Measurements from ENCODE around the gene TLE1.
"Not testable (repeated sequence)": the region's sequence is repeated elsewhere in the genome, so short reads cannot be mapped to it uniquely, and the experiment has no call there.

Gene TLE1

DNA sequence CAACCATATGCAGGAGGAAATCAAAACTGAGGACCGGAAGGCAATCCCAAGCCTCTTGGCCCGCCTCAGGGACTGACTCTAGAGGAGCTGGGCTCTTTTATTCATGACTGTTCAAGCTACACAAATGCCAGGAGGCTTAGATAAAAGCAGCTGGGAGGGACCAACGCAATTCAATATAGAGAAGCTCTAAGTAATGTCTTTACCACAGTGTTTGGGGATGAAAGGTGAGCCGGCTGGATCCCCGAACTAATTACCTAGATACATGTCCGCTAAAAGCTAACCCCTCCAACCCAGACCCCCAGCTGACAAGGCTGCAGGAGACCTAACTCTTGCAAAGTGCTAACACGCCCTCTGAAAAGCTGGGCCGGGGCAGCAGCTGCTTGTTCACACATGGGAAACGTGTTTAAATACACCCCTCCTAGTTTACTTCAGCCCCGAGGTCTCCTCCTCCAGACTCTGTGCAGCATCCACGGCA is 67.5 kb downstream of the TLE1 start:
- peak; percentile 27 for DNase-seq

DNA sequence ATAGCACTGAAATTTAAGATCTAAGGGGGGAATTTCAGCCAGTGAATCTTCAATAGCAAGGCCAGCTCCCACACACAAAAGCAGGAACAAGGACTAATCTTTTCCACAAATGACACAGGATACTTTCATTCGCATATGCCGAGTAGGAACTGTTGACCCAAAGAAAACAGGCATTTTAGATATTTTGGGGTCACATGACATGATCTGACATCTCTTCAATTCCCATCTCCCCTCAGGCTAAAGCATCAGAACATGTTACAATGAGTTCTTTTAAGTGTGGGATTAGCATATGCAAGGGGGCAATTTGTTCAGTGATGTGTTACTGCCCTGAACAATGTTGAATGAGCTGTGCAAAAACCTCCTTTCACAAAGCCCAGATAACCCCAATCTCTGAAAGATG is 68.2 kb downstream of the TLE1 start:
- no peak for DNase-seq

DNA sequence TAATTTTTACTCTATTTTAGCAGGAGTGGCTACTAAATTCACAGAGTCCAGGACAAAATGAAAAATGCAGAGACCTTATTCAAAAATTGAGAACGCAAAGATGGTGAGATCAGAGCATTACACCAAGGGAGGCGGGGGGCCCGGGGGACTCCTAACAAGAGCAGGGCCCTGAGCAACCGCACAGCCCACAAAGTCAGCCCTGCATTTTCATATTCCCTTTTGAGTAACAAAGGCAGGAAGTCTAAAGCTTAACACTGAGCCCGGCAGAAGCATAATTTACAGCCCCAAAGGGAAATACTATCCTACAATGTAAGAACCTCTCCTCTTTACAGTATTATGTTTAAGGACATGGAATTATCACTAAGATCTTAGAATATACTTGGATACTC is 69.4 kb downstream of the TLE1 start:
- DNase-seq = no peak

DNA sequence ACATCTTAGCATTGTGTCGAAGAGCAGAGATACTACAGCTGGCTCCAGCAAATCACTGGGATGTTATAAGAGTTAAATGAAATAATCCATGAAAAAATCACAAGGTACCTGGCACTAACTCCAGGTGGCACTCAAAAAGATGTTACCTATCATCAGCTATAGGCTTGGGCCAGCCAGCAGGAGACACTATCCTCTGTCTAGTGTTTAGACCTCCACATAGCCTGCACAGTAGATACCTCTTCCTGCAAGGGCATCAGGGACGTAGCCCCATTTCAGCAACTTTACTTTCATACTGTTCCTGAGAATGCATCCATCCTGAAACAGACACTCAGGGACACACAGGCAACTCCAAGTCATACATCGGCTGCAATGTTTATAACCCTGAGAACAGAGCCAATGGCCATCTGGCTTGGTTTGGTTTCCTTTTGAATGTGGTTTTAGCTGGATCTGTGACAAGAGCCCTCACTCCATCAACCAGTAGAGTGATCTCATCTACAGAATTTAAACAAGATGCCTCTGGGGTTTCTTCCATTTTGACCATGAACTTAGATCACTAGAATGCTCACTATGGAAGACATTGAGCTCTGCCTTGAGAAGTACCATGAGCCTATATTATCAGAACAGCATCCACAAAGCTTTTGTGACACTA is 69.9 kb downstream of the TLE1 start:
- no peak for DNase-seq

- DNase-seq = no peak
Measured at GRCh38 chr9:81618923-81619322, 70.4 kb downstream of the TLE1 start.

DNA sequence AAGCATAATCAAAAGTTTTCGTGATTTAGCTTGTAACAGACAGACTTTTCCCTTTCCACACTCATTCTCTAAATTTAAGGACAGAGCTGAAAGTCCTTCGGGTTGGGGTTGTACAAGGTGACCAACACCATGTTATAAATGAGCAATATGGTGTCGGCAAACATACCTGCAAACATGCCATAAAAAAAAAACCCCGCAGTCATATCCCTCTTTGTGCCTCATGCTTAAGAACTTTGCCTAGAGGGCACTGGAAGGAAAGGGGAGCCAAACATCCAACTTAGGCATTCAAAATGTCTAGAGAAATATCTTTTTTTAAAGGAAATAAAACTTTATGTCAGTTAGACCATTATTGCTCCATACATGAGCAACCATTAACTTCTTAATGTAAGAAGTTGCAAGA is 73.2 kb downstream of the TLE1 start:
- DNase-seq = no peak

- DNase-seq = no peak
Measured at GRCh38 chr9:81614335-81614734, 75.0 kb downstream of the TLE1 start.

DNA sequence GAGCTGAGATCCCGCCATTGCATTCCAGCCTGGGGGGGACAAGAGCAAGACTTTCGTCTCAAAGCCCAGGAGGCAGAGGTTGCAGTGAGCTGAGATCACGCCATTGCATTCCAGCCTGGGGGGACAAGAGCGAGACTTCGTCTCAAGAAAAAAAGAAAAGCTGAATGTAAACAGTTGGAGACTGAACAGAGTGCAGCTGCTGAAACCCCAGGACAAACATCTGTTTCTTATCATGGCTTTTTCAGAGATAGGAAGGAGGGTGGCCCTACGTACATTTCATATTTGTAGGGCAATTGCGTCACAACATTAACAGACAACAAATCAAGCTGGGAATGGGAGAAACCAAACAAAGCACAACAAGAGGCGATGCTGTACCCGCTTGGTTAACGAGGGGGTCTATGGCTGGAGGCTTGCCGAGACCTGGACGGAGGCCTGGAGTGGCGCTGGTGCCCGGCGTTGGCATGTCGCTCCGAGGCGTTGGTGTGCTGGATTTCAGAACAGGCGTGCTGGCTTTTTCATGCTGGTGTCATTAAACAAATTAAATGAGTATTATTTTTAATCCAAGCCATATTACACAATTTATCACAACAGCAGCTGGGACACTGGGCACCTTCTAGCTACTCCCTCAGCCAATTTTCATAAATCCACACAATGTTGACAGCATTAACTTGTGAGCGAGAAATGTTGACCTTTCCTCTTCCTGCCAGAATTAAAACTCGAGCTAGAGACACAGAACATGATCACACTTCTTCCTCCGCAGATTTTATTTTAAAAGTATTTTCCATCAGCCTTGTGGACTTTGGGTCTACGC is 76.1 kb downstream of the TLE1 start:
- DNase-seq = no peak

DNA sequence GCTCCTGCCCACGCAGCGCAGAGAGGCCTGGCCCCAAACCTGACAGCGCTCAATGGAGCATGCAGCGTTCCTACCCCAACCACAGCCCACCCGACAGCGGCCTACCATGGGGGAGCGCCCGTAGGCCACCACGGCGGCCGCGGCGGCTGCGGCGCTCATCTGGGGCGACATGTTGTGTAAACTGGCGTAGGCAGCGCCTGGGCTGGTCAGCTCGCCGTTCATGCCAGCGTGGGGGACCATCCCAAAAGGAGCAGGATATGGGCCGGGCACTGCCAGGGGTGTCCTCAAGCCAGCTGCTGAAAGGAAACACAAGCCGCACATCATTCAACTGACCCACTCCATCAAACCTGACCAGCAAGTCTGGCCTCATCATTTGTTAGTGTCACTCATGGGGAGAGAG is 77.7 kb downstream of the TLE1 start:
- DNase-seq = no peak

GRCh38 chr9:81610740-81611107 is 78.6 kb downstream of the TLE1 start:
- DNase-seq = no peak

- DNase-seq = no peak
Measured at GRCh38 chr9:81609782-81610739, 79.3 kb downstream of the TLE1 start.

- no peak for DNase-seq
Measured at GRCh38 chr9:81608289-81608657, 81.1 kb downstream of the TLE1 start.

GRCh38 chr9:81607593-81608288 is 81.6 kb downstream of the TLE1 start:
- DNase-seq = no peak

DNA sequence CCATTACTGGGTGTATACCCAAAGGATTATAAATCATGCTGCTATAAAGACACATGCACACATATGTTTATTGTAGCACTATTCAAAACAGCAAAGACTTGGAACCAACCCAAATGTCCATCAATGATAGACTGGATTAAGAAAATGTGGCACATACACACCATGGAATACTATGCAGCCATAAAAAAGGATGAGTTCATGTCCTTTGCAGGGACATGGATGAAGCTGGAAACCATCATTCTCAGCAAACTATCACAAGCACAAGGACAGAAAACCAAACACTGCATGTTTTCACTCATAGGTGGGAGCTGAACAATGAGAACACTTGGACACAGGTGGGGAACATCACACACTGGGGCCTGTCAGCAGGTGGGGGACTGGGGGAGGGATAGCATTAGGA is 83.1 kb downstream of the TLE1 start:
- not testable (repeated sequence) for DNase-seq

GRCh38 chr9:81605170-81605670 is 84.1 kb downstream of the TLE1 start:
- DNase-seq = no peak

DNA sequence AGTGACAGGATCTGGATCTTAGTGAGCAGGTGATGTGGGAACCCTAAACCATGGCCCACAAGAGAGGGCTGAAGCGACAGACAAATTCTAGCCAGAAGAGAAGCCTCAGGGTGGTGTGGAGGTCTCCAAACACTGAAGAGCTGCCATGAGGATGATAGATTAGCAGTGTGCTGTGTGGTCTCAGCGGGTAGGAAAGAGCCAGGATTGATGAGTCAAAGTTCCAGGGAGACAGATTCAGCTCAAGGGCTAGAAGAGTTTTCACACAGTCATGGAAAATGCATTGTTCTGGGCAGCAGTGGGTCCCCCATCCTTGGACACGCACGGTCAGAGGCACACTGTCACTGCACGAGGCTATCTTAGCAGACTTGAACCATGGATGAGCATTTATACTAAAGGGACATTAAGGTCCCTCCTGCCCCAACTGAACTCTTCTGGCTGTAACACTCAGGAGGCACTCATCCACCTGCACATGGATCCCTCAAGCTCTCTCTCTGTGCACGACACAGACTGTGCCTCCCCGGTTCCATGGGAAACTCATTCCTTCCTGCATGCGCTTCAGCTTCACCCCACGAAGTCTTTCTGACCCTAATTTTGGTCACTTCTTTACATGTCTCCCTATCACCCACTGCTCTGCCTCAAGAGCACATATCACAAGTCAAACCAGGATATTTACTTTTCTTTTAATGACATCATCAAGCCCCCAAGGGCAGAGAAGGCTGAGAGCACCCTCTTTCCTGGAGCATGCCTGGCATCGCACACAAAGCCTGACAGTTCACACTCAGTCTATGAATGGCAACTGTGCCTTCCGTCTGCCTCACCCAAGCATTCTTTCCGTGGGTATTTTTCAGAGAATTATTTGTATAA is 84.8 kb downstream of the TLE1 start:
- DNase-seq = no peak

DNA sequence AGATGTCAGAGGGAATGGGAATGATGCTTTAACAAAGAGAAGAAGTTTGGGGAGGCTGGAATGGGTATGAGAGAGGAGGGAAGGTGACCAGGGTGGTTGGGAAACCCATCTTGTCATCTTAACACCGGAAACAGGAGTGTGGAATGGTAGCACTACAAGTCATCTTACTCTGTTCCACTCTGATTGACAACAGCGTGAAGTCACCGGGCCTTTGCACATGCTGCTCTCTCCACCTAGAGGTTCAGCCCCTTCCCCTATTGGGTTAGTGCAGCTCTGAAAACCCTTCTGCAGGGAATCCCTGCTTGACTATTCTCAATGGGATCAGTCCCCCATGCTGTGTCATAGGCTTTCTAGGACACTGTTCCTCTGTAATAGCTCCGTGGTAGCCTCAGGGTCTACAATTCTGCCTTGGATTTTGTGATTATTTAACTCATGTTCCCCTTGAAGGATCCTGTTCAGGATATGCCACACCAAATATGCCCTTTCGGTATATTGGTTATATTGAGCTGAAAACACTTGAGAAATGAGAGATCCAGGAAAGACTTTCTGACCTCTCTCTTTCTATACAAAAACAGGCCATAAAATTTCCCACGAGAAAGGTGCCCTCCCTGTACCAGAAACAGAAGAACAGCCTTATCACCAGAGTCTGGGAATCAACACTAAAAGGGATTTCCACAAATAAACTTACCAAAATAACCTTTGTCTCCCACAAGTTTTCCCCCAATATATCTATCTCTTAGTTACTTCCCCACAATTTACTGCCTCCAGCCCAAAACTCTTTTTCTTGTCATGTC is 86.3 kb downstream of the TLE1 start:
- DNase-seq = no peak

DNA sequence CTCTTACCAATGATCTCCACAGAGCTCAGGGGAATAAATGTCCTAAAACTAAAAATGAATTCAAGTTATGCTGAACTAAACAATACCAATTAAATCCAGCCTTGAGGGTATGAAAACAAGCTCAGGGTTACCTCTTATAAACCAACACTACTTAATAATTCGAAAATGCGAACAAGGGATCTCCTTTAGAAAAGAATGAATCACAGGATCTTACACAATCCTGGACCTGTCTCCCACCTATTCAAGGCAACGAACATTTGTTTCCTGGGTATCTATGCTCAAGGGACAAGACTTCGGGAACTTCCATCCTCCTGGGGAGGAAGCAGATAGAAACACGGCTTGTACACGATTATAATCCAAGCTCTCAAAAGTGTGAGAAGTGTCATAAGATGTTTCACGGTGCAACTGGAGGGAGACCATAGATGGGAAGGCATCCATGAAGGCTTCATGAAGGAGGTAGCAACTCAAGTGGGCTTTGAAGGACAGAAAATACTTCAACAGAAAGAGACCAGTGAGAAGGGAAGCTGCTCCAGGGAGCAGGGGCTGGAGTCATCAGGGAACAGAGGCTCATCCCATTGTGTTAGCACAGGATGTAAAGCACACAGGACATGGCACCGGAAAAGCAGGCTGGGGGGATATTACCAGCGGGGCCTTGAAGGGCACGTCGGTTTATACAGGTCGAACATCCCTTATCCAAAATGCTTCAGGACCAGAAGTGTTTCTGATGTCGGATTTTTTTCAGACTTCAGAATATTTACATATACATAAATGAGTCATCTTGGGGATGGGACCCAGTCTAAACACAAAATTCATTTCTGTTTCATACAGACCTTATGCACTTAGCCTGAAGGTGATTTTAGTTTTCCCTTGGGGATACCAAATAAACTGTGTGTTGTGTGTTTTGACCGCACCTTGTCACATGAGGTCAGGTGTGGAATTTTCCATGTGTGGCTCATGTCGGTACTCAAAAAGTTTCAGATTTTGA is 87.4 kb downstream of the TLE1 start:
- no peak for DNase-seq

DNA sequence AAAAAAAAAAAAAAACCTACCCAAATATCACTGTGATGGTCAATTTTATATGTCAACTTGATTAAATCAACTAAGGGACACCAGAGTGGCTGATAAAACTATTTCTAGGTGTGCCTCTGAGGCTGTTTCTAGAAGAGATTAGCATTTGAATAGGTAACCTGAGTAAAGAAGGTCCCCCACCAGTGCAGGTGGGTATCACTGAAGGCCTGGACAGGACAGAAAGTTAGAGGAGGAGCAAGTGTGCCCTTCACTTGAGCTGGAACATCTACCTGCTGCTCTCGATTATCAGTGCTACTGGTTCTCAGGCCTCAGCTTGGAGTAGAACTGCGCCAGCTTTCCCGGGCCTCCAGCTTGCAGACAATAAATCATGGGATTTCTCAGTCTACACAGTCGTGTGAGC is 88.7 kb downstream of the TLE1 start:
- DNase-seq = no peak

DNA sequence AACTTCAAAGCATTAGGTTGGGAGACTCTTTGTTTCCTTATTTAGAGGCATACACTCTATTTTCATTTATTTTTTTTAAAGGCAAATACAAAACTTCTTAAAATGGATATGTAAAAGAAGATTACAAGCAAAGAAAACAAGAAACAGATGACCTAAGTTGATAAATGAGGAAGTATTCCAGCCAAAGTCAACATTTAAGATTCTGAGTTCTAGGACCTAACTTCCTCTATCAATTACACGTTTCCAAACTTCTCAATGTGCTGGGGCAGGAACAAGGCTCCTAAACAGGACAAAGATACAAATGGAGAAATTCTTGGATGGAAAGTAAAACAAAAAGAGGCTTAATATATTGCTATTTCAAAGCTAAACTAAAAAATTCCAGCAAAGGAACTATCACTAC is 89.5 kb downstream of the TLE1 start:
- DNase-seq = no peak
